Astrocyte of the cerebellum (primary cell): ENCODE results near the gene SRGAP3.
"Not testable (repeated sequence)": the region's sequence is repeated elsewhere in the genome, so short reads cannot be mapped to it uniquely, and the experiment has no call there.

Experiments
- DNase-seq: peaks from one replicate; pipeline ENCODE4 v3.0.0-alpha.2; 2011; ENCODE audit warnings: low read depth
- H3K4me3 ChIP-seq: 2 replicates; pipeline ENCODE4 v1.5.1; 2011; ENCODE audit warnings: mild to moderate bottlenecking, low read depth, low read length, moderate library complexity
- in situ Hi-C: cut with HindIII; loops from 2 replicates; pipeline ENCODE4 v1.10.0; 2017; ENCODE audit warnings: low sequenced_read_pairs
- TF ChIP-seq, protein P1 (sequence below): IDR thresholded peaks from 2 replicates; pipeline ENCODE4 v1.5.1; 2012; ENCODE audit warnings: low read length, low read depth, moderate library complexity, mild to moderate bottlenecking; ENCODE audit errors: missing control alignments

The SRGAP3 gene

DNA sequence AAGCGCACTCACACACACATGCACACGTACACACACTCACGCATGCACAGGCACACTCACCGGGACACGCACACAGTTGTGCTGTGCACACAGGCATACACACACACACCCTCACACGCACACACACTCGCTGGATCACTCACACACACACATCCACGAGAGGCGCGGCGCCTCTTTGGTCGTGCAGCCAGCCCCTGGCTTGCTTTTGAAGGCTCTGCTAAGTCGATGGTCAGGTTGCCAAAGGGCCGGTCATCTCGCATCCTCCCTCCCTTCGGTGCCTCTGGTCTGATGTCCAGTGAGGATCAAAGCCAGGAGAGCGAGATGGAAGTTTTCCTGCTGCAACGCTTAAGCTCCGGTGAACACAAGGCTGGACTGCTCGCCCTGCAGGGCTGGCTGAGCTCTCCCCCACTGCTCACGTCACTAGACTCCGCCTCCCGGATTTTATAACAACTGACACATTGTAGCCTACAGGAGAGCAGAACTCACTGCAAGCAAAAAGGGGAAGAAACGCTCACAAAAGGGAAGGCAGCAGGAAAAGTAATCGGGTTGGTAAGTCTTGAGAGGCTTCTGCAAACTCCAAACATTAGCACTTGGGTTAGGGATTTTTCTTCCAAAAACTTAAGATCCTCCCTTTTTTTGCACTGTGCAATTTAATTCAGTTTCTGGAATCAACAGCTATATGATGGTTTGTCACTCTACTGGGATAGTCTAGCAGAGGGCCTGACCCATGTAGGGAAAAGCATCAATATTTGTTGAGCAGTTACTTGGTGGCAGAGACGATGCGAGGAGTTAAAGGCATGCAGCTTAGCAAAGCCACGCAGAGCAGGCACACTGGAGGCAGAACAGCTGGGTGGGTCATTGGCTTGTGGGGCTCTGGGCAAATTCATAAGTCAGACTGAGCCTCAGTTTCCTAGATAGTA lies at the start of gene SRGAP3:
TSS of gene SRGAP3 (minus strand) at position 374 of the 920 bp plus-strand sequence. CDS start 695 bp downstream, outside the sequence.
- TF ChIP-seq, protein P1, sequence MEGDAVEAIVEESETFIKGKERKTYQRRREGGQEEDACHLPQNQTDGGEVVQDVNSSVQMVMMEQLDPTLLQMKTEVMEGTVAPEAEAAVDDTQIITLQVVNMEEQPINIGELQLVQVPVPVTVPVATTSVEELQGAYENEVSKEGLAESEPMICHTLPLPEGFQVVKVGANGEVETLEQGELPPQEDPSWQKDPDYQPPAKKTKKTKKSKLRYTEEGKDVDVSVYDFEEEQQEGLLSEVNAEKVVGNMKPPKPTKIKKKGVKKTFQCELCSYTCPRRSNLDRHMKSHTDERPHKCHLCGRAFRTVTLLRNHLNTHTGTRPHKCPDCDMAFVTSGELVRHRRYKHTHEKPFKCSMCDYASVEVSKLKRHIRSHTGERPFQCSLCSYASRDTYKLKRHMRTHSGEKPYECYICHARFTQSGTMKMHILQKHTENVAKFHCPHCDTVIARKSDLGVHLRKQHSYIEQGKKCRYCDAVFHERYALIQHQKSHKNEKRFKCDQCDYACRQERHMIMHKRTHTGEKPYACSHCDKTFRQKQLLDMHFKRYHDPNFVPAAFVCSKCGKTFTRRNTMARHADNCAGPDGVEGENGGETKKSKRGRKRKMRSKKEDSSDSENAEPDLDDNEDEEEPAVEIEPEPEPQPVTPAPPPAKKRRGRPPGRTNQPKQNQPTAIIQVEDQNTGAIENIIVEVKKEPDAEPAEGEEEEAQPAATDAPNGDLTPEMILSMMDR, result peak; percentile 48
- peak within 1 kb of the TSS; percentile 53 for H3K4me3 ChIP-seq
- peak; percentile 81 for DNase-seq
- in situ Hi-C loops, result no loop called here

DNA sequence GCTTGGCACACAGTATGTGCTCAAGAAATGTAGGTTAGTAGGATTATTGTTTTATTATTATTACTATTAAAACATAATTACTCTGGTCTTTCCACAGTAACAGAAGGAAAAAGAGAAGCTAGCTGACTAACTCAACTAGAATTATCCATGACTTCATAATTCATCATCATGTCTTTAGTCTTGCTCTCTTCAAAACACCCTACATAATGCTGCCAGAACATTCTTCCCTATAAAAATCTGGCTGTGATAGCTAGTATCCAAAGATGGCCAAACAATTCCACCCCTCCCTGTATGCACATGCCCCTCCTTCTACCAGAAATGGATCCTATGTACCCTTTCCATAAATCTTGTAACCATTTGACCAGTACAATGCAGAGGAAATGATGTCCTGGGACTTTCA lies 48.8 kb upstream of the SRGAP3 start:
- TF ChIP-seq, protein P1, result no peak

DNA sequence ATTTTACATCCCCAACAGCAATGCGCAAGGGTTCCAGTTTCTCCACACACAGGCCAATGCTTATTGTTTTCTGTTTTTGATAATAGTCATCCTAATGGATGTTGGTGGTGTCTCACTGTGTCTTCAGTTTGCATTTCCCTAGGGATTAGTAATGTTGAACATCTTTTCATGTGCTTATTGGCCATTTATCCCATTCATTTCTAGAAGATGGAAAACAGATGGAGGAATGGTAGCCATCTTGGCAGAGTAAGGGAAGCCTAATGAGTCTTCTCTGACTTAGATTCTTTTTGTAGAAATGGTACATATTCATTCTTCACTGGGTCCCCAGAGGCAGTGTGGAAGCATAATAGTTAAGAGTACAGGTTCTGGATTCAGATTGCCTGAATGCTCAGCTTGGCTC lies 46.8 kb upstream of the SRGAP3 start:
- TF ChIP-seq, protein P1, result no peak
- in situ Hi-C loops, result no loop called here
- no peak for DNase-seq
- H3K4me3 ChIP-seq, result no peak overlapping the region

More for the DNA sequence above, 48.8 kb upstream of the SRGAP3 start:
- DNase-seq, result no peak
- H3K4me3 ChIP-seq, result no peak overlapping the region
- in situ Hi-C loops, result no loop called here

GRCh38 chr3:9295007-9295406 lies 45.6 kb upstream of the SRGAP3 start:
- in situ Hi-C loops, result no loop called here
- TF ChIP-seq, protein P1, result no peak
- no peak overlapping the region for H3K4me3 ChIP-seq
- DNase-seq, result no peak

- H3K4me3 ChIP-seq, DNase-seq, in situ Hi-C loops: not testable (repeated sequence)
Observed at GRCh38 chr3:9293953-9294352, 44.5 kb upstream of the SRGAP3 start.

GRCh38 chr3:9293076-9293475 lies 43.6 kb upstream of the SRGAP3 start:
- no peak overlapping the region for H3K4me3 ChIP-seq
- in situ Hi-C loops, result no loop called here
- TF ChIP-seq, protein P1, result no peak
- DNase-seq, result no peak

- TF ChIP-seq, protein P1, result no peak
- in situ Hi-C loops, result no loop called here
- no peak for DNase-seq
- H3K4me3 ChIP-seq, result no peak overlapping the region
Observed at GRCh38 chr3:9292516-9292915, 43.1 kb upstream of the SRGAP3 start.
